Measurements from ENCODE around the gene KRT82.

- no peak for TF ChIP-seq EZH2 (IDR thresholded peaks at IDR 0.05; ENCODE audit: low read depth, unreplicated experiment)
- TF ChIP-seq CTCF (conservative IDR thresholded peaks at IDR 0.05; ENCODE audit: low read depth in 2 of 2), result no peak
- TF ChIP-seq EZH2phosphoT487 (IDR thresholded peaks at IDR 0.05; ENCODE audit: unreplicated experiment), result no peak
- no peak for TF ChIP-seq CREB1 (CRISPR knock-in tag; IDR thresholded peaks at IDR 0.05; ENCODE audit: low read depth)
- no peak for TF ChIP-seq ZNF114 (CRISPR knock-in tag; IDR thresholded peaks at IDR 0.05)
Observed at GRCh38 chr12:52436000-52436827, 30.1 kb upstream of the KRT82 start.
